A549 treated with Hydrocortisone at 1 μM for 4 hours (cell line): Measurements from ENCODE around the gene CDHR4. TPM values are rescaled to one million over a fixed set of nuclear protein-coding genes. Genes with fewer than 3 reads are reported as not detected.

Experiments
- total RNA-seq: library from RNA; stranded (reverse); fragments of 200-300 nt; extraction: Qiagen RNA extraction; gene quantifications from 5 replicates; pipeline ENCODE4 v1.2.3, GENCODE V29; 2022

CDHR4 gene, protein sequence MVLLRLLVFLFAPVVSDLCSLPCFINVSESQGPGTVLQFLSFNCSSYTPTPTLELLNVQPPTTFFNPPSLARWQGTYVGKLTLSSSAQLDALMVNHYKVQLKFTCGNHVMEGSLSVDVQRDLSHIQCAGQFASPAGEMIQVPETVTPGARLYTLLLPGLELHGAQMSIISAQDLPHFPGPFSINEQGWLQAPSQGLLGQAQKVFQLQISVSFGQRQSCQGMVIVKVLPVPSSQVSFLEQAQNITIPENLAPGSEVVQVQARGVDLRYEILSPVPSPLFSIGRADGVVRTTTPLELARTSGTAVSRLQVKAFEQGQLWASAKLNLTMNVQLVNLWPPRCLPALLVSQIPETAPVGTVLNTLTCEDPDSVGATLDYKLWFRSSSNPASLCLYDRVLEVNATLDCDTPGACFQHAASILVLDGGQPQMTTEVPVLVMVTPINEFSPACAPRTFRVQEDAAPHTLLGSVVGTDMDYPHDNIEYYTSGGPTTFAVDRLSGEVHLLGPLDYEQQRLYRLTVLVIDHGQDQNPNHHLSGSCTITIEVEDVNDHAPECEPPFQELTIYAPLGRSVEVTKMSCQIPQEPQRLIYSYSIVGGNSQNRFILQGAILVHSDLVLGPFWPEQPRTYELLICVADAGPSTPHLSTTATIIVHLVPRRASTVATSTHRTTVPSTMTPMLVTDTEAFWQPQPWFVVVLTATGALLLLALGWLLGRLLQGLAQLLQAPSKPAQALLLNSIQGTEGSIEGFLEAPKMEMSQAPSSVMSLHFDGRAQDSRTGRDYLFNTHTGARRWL
- total RNA-seq, result 0.15 to 0.30 TPM (median 0.26 TPM) in 5 replicates

DNA sequence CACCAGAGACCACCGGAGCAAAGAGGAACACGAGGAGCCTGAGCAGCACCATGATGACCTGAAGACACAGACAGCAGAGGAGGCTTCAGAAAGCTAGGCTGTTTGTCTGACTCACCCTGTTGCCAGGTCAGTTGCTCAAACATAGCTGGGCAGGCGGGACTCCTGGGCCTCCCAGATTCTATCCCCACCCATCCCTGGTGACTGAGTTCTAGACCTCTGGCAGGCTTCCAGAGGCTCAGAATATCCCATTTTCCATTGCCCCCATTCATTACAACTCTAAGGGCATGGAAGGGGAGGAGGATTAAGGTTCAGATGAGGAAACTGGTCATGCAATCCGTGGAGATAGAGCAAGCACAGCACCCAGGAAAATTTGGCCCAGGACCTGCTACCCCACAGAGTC is at the start of gene CDHR4:
CDHR4 (minus strand) TSS at position 113 of the 400 bp plus-strand sequence; CDS start at position 52, 61 bp downstream.

DNA sequence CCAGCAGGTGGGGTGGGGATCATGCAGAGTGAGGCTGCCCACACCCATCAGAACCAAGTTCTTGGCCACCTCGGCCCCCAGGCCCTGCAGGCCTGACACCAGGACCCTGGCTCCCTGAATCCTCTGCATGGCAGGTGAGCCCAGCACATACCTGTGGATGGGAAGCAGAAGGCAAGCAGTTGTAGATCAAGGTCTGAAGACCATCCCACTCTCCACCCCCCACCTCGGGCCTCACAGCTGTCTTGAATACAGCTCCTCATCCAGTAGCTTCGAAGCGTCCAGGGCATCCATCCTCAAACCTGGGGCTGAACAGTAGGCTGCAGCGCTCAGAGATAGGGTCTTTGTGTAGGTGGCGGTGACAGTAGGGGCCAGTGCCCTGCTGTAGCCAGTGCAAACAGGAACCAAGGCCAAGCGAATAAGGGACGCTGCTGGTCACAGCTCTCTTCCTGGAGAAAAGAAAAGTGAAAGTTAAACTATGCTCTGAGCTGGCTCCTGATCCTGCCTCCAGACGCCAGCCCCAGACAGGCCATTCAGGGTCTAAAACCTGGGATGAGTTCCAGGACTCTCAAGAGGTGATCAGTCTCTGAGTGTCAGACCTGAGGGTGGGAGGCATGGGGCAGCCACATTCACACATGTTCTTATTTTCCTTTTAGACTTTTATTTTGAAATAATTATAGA is 14.0 kb upstream of the CDHR4 start, which contains the start of gene UBA7:
UBA7 (minus strand) TSS at position 457 of the 678 bp plus-strand sequence; CDS start at position 291, 166 bp downstream.

DNA sequence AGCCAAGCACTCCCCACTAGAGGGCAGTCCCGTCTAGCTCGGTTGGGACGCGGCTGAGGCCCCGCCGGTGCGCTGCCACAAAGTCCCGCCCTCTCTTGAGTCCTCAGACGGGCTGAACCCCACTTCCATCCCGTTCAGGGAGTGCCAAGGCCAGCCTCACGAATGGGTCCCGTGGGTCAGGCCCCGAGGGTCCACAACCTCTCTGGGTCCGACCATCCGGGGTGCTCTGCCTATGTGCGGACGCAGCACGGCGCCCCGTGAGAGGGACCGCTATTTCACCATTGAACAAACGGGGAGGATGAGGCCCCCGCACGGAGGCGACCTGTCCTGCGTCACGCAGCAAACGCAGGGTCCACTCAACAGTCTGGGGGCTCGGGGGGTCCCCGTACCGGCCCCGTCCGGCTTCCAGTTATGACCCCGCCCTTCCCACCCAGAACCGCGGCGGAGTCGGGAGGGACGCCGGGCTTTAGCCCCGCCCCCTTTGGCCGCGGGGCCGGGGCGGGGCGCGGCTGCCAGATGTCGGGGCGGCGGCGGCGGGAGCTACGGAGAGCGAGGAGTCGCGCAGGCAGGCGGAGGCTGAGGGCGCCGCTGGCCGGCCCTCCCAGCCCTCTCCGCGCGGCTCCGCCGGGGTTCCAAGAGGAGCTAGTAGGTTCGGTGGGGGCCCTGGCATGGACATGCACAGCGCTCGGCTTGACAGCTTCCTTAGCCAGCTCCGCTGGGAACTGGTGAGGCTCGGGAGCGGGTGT is 3.2 kb upstream of the CDHR4 start, which contains the start of gene INKA1:
INKA1 (plus strand) TSS at position 543 of the 746 bp plus-strand sequence; CDS start at position 675, 132 bp downstream.

DNA sequence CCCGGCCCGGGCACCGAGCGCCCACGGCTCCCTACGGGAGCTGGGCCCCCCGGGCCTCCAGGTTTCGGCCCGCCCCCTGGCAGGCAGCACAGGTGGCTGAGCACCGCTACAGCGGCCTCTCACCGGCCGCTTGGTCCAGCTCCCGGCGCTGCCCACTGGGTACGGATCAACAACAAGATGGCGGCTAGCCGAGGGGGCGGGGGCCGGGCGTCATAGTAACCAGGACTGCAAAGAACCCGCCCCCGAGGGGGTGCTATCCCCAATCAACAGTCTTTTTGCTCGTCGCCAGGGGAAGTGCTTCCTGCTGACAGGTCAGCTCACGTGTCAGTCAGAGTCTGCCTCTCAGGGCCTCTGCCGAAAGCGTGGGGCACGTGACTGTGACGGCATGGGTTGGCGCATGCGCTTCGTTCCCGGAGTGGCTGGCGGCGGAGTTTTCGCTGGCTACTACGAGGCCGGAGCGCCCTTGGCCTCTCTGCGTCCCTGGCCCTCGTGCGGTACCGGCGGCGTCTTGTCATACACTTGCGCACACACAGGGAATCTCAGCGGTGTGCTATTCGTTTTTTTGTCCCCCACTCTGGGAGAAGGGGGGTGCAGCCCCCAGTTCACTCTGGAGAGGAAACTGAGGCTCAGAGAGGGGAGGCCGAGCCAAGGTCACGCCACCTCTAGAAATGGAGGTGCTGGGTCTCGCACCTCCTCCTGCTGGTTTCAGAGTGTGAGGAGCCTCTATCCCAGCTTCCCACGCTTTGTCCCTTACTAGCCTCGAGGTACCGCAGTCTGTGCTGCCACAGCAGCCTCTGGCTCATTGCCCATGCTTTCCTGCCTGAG is 13.1 kb downstream of the CDHR4 start, which contains the start of gene IP6K1:
IP6K1 (minus strand) TSS at position 186 of the 825 bp plus-strand sequence. CDS start 38,502 bp downstream, outside the sequence.

Other genes with a start within 250 kb of the CDHR4 start
- gene BSN, start 245.4 kb downstream of the CDHR4 start, total RNA-seq, result 0.11 to 0.33 TPM (median 0.14 TPM) in 5 replicates
- gene APEH, start 125.5 kb downstream of the CDHR4 start, total RNA-seq, result 63.9 to 67.7 TPM (median 64.9 TPM) in 5 replicates
- gene MST1, start 110.4 kb downstream of the CDHR4 start, total RNA-seq, result 0.97 to 2.6 TPM (median 1.9 TPM) in 5 replicates
- gene RNF123, start 110.3 kb downstream of the CDHR4 start, total RNA-seq, result 11.6 to 15.1 TPM (median 13.7 TPM) in 5 replicates
- gene AMIGO3, start 80.2 kb downstream of the CDHR4 start, total RNA-seq, result 0.12 to 1.2 TPM (median 0.69 TPM) in 5 replicates
- 15.9 to 19.7 TPM (median 18.6 TPM) in 5 replicates for gene GMPPB, start 75.9 kb downstream of the CDHR4 start, total RNA-seq
- 21.0 to 23.4 TPM (median 23.3 TPM) in 5 replicates for gene IP6K1, start 13.3 kb downstream of the CDHR4 start, total RNA-seq
- gene INKA1, start 3.4 kb upstream of the CDHR4 start, total RNA-seq, result 1.7 to 2.8 TPM (median 2.4 TPM) in 5 replicates
- 0.23 to 0.85 TPM (median 0.54 TPM) in 5 replicates for gene UBA7, start 14.1 kb upstream of the CDHR4 start, total RNA-seq
- 10.8 to 14.1 TPM (median 13.6 TPM) in 5 replicates for gene TRAIP, start 56.7 kb upstream of the CDHR4 start, total RNA-seq
- 0.18 to 0.35 TPM (median 0.24 TPM) in 5 replicates for gene CAMKV, start 70.0 kb upstream of the CDHR4 start, total RNA-seq
- 6.2 to 7.5 TPM (median 7.5 TPM) in 5 replicates for gene MST1R, start 104.0 kb upstream of the CDHR4 start, total RNA-seq
- gene MON1A, start 129.9 kb upstream of the CDHR4 start, total RNA-seq, result 6.3 to 9.9 TPM (median 8.1 TPM) in 5 replicates
- 24.6 to 30.5 TPM (median 26.8 TPM) in 5 replicates for gene RBM6, start 140.3 kb upstream of the CDHR4 start, total RNA-seq